K562 (cell line): ENCODE measurements around the gene PACC1. TPM values are rescaled to one million over a fixed set of nuclear protein-coding genes. Genes with fewer than 3 reads are reported as not detected.
A peak's percentile ranks its signal among the peaks of the same experiment; 100 is the strongest.

Experiments used
- CLOCK ChIP-seq: fragments of 250-450 bp; sonication (Bioruptor Pico); IDR thresholded peaks from 2 replicates; pipeline ENCODE4 v1.4.0; 2020; ENCODE audit warnings: mild to moderate bottlenecking, moderate library complexity, borderline replicate concordance
- CREB1 ChIP-seq, 2 experiments: sonication (generic) in 1 of 2; formaldehyde crosslinking in 1 of 2; IDR thresholded peaks; 2 replicates each; pipeline versions ENCODE4 v1.6.1 to v1.8.0; 2012 to 2022; ENCODE audit warnings: inconsistent platforms in 1 of 2, mild to moderate bottlenecking in 1 of 2, missing genetic modification reagents in 1 of 2, moderate library complexity in 1 of 2
- DACH1 ChIP-seq: fragments of 450-650 bp; IDR thresholded peaks from 2 replicates; pipeline ENCODE4 v1.6.1; 2018; ENCODE audit not compliant: partially characterized antibody
- ELK3 ChIP-seq: fragments of 450-650 bp; formaldehyde crosslinking; IDR thresholded peaks from 2 replicates; pipeline ENCODE4 v1.4.0; 2020; ENCODE audit warnings: mild to moderate bottlenecking
- ETV5 ChIP-seq: sonication (generic); formaldehyde crosslinking; IDR thresholded peaks from 2 replicates; pipeline ENCODE4 v1.4.0; 2020; ENCODE audit warnings: low read depth, mild to moderate bottlenecking, missing genetic modification reagents
- GTF2A2 ChIP-seq: IDR thresholded peaks from 2 replicates; pipeline ENCODE4 v1.6.1; 2016; ENCODE audit warnings: mild to moderate bottlenecking, missing genetic modification characterization, missing compliant biosample characterization
- KAT7 ChIP-seq: sonication (generic); formaldehyde crosslinking; IDR thresholded peaks from 2 replicates; pipeline ENCODE4 v1.8.0; 2022; ENCODE audit warnings: missing genetic modification reagents, mild to moderate bottlenecking, borderline replicate concordance
- KLF1 ChIP-seq: fragments of 450-650 bp; IDR thresholded peaks from 2 replicates; pipeline ENCODE4 v1.6.1; 2016; ENCODE audit warnings: missing genetic modification characterization, missing compliant biosample characterization
- NBN ChIP-seq: fragments of 450-650 bp; IDR thresholded peaks from 2 replicates; pipeline ENCODE4 v1.6.1; 2016; ENCODE audit warnings: low read depth, mild to moderate bottlenecking
- RAD21 ChIP-seq, 2 experiments: fragments of 250-450 bp in 1 of 2; fragments of 450-650 bp in 1 of 2; sonication (Bioruptor Pico) in 1 of 2; formaldehyde crosslinking in 1 of 2; IDR thresholded peaks in 1 of 2; conservative IDR thresholded peaks in 1 of 2; 2 replicates each; pipeline versions ENCODE4 v1.4.0 to v1.8.0; 2020 to 2022; ENCODE audit warnings: mild to moderate bottlenecking in 2 of 2, moderate library complexity in 1 of 2
- TAF7 ChIP-seq: fragments of 450-650 bp; IDR thresholded peaks from 2 replicates; pipeline ENCODE4 v1.6.1; 2016; ENCODE audit warnings: missing genetic modification characterization, missing compliant biosample characterization
- ZNF140 ChIP-seq: fragments of 250-450 bp; sonication (Bioruptor Pico); IDR thresholded peaks from 2 replicates; pipeline ENCODE4 v1.8.0; 2021; ENCODE audit warnings: moderate library complexity, mild to moderate bottlenecking, inconsistent platforms
- ZNF197 ChIP-seq: fragments of 200-800 bp; sonication (Bioruptor generic); IDR thresholded peaks from 2 replicates; pipeline ENCODE4 v1.6.1; 2016; ENCODE audit warnings: low read depth, missing genetic modification characterization, missing compliant biosample characterization
- ZNF347 ChIP-seq: fragments of 450-650 bp; formaldehyde crosslinking; IDR thresholded peaks from 2 replicates; pipeline ENCODE4 v1.4.0; 2020; ENCODE audit warnings: low read depth, mild to moderate bottlenecking, moderate library complexity
- ZNF589 ChIP-seq: fragments of 200-800 bp; sonication (Bioruptor generic); IDR thresholded peaks from 2 replicates; pipeline ENCODE4 v1.6.1; 2016; ENCODE audit warnings: low read depth, missing genetic modification characterization, missing compliant biosample characterization
- ZNF707 ChIP-seq: fragments of 250-450 bp; sonication (Bioruptor Pico); conservative IDR thresholded peaks from 2 replicates; pipeline ENCODE4 v1.8.0; 2022; ENCODE audit warnings: inconsistent platforms, mild to moderate bottlenecking, moderate library complexity
- polyA plus RNA-seq, 8 experiments: library from polyadenylated mRNA; depleted of rRNA in 4 of 8; stranded (reverse) in 5 of 8; unstranded in 3 of 8; fragments of >200 nt; fragmentation: Nextera tagmentation in 2 of 8; fragmentation: Illumina TruSeq in 1 of 8; extraction: Ambion mirVana in 2 of 8; extraction: Trizol in 1 of 8; gene quantifications; 2 replicates each; pipeline versions ENCODE4 v1.2.1 to v1.2.3, GENCODE V29; 2011 to 2014; ENCODE audit warnings: inconsistent platforms in 1 of 8, missing spikeins in 1 of 8
- total RNA-seq, 7 experiments: library from RNA; depleted of rRNA in 6 of 7; stranded (reverse); fragments of >200 nt in 6 of 7; fragmentation: Illumina TruSeq in 2 of 7; extraction: Trizol in 2 of 7; gene quantifications; 2 replicates each; pipeline versions ENCODE4 v1.2.1 to v1.2.3, GENCODE V29; 2011 to 2021; ENCODE audit warnings: low replicate concordance in 1 of 7
- TF ChIP-seq, protein P1 (sequence below), 2 experiments: fragments of 200-800 bp in 1 of 2; sonication (Bioruptor generic) in 1 of 2; sonication (generic) in 1 of 2; formaldehyde crosslinking in 1 of 2; IDR thresholded peaks in 1 of 2; conservative IDR thresholded peaks in 1 of 2; 2 replicates each; pipeline versions ENCODE4 v1.5.0 to v1.6.1; 2016 to 2020; ENCODE audit warnings: missing compliant biosample characterization in 1 of 2, missing genetic modification characterization in 1 of 2, missing genetic modification reagents in 1 of 2
- TF ChIP-seq, protein P2 (sequence below): sonication (generic); formaldehyde crosslinking; IDR thresholded peaks from 2 replicates; pipeline ENCODE4 v1.8.1; 2023; ENCODE audit warnings: mild to moderate bottlenecking, missing genetic modification reagents

Gene PACC1
- total and polyA plus RNA-seq, 9 of the 15 experiments (the other 6 are each of a cell fraction or from before 2014, with no cell fraction given): 7.1 to 19.3 (median 14.9) TPM

- TF ChIP-seq KAT7 (CRISPR knock-in tag) (0 out of 2 replicates have a peak, but pooled peaks have one; percentile 97), CLOCK (0 out of 2 replicates have a peak, but pooled peaks have one; percentile 46), KLF1 (tag) (no peak), GTF2A2 (tag) (0 out of 2 replicates have a peak, but pooled peaks have one; percentile 36), ELK3 (no peak), ZNF589 (CRISPR knock-in tag) (peak; percentile 51; the same call in 1 of the 2 replicates), CREB1 (IDR thresholded peaks at IDR 0.05) (no peak), CREB1 (CRISPR knock-in tag; IDR thresholded peaks at IDR 0.05) (peak; percentile 11; the same call in 1 of the 2 replicates), ZNF197 (peak; percentile 69; the same call in 1 of the 2 replicates), RAD21 (CRISPR knock-in tag; conservative IDR thresholded peaks at IDR 0.05 in 1 of 2, IDR thresholded peaks at IDR 0.05 in 1 of 2) (peak in 1 of 2 experiments; percentile 5; a peak in 2 of 4 replicates), DACH1 (peak; percentile 72), ZNF347 (CRISPR knock-in tag) (0 out of 2 replicates have a peak, but pooled peaks have one; percentile 28), TAF7 (tag) (peak; percentile 55; the same call in 1 of the 2 replicates), ETV5 (CRISPR knock-in tag) (0 out of 2 replicates have a peak, but pooled peaks have one; percentile 1), NBN (no peak), ZNF140 (no peak), ZNF707 (CRISPR knock-in tag) (0 out of 2 replicates have a peak, but pooled peaks have one; percentile 15)
- TF ChIP-seq, protein P1, sequence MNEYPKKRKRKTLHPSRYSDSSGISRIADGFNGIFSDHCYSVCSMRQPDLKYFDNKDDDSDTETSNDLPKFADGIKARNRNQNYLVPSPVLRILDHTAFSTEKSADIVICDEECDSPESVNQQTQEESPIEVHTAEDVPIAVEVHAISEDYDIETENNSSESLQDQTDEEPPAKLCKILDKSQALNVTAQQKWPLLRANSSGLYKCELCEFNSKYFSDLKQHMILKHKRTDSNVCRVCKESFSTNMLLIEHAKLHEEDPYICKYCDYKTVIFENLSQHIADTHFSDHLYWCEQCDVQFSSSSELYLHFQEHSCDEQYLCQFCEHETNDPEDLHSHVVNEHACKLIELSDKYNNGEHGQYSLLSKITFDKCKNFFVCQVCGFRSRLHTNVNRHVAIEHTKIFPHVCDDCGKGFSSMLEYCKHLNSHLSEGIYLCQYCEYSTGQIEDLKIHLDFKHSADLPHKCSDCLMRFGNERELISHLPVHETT (CRISPR knock-in tag; conservative IDR thresholded peaks at IDR 0.05 in 1 of 2, IDR thresholded peaks at IDR 0.05 in 1 of 2): peak in 1 of 2 experiments; percentile 34; a peak in 1 of 4 replicates
- TF ChIP-seq, protein P2, sequence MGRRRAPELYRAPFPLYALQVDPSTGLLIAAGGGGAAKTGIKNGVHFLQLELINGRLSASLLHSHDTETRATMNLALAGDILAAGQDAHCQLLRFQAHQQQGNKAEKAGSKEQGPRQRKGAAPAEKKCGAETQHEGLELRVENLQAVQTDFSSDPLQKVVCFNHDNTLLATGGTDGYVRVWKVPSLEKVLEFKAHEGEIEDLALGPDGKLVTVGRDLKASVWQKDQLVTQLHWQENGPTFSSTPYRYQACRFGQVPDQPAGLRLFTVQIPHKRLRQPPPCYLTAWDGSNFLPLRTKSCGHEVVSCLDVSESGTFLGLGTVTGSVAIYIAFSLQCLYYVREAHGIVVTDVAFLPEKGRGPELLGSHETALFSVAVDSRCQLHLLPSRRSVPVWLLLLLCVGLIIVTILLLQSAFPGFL (CRISPR knock-in tag): 0 out of 2 replicates have a peak, but pooled peaks have one; percentile 35
Observed at GRCh38 chr1:212415107-212415841, 588 bp upstream of the PACC1 start (continued).
